Left ventricle myocardium superior (tissue), 1 donor: ENCODE results near the gene VMAC. TPM values are rescaled to one million over a fixed set of nuclear protein-coding genes. Genes with fewer than 3 reads are reported as not detected.

Experiments used
- ATAC-seq: fragments of 200-7000 bp; cut with Tn5 transposase; one replicate; pipeline ENCODE4 v1.9.1; 2020; ENCODE audit warnings: mild to moderate bottlenecking, moderate library complexity
- DNase-seq: peaks from one replicate; pipeline ENCODE4 v3.0.0-alpha.2; 2020
- intact Hi-C: fragments of 100-400 bp; cut with micrococcal nuclease; formaldehyde crosslinking; loops from one replicate; pipeline ENCODE4 v1.11.0; 2022
- total RNA-seq: library from RNA; stranded (reverse); fragmentation: NEBNext Ultra II Directional; extraction: Animal tissue kit (Norgen Biotek cat#: 25700); gene quantifications from one replicate; pipeline ENCODE4 v1.2.1, GENCODE V29; 2021
- donor health status: DM: no; HTN: yes; CAD: no; lungs with severe emphysema.

Gene VMAC
- total RNA-seq, 1 donor from 2014 or later, result 2.2 TPM

GRCh38 chr19:5899728-5900526 is 4.7 kb upstream of the VMAC start:
- ATAC-seq (no peak), DNase-seq (no peak)
- intact Hi-C loops, result no loop called here

- intact Hi-C loops, result no loop called here
- no peak for DNase-seq
- no peak for ATAC-seq
Measured at GRCh38 chr19:5900976-5901375, 3.7 kb upstream of the VMAC start.

- no peak for ATAC-seq
- intact Hi-C loops, result no loop called here
- DNase-seq, result no peak
Measured at GRCh38 chr19:5903056-5903623, 1.5 kb upstream of the VMAC start.

- ATAC-seq, result peak; percentile 81
- peak; percentile 98 for DNase-seq
- intact Hi-C loops, result no loop called here
Measured at GRCh38 chr19:5903624-5904351, 884 bp upstream of the VMAC start, which contains the start of gene NDUFA11. Gene NDUFA11 (minus strand): TSS chr19:5903790. CDS start chr19:5903708, 82 bp downstream.

GRCh38 chr19:5905114-5905778 is 574 bp downstream of the VMAC start:
- no peak for ATAC-seq
- no peak for DNase-seq
- intact Hi-C loops, result no loop called here

- intact Hi-C loops, result no loop called here
- DNase-seq, result no peak
- ATAC-seq, result no peak
Measured at GRCh38 chr19:5907241-5907640, 2.6 kb downstream of the VMAC start.

GRCh38 chr19:5908773-5909442 is 4.2 kb downstream of the VMAC start:
- intact Hi-C loops, result no loop called here
- ATAC-seq (no peak), DNase-seq (no peak)

GRCh38 chr19:5910638-5910907 is 5.9 kb downstream of the VMAC start:
- no peak for DNase-seq
- intact Hi-C loops, result no loop called here

GRCh38 chr19:5911366-5911765 is 6.7 kb downstream of the VMAC start:
- intact Hi-C loops, result no loop called here
- ATAC-seq (no peak), DNase-seq (no peak)

More at GRCh38 chr19:5910638-5910907, 5.9 kb downstream of the VMAC start:
- no peak for ATAC-seq

GRCh38 chr19:5913739-5914357 is 9.2 kb downstream of the VMAC start, which contains the start of gene CAPS:
Gene CAPS (plus strand): TSS chr19:5914254. CDS start chr19:5914407, 153 bp downstream.
- peak; percentile 74 for DNase-seq
- intact Hi-C loops, result no loop called here
- peak; percentile 79 for ATAC-seq

- DNase-seq, result no peak
- intact Hi-C loops, result no loop called here
- ATAC-seq, result peak; percentile 8
Measured at GRCh38 chr19:5914358-5914774, 9.7 kb downstream of the VMAC start.

GRCh38 chr19:5914946-5915781 is 10.5 kb downstream of the VMAC start:
- ATAC-seq, result peak; percentile 54
- DNase-seq, result no peak
- intact Hi-C loops, result no loop called here

- no peak for DNase-seq
- ATAC-seq, result peak; percentile 5
- intact Hi-C loops, result no loop called here
Measured at GRCh38 chr19:5915782-5916165, 11.1 kb downstream of the VMAC start.

- ATAC-seq (peak; percentile 35), DNase-seq (peak; percentile 60)
- intact Hi-C loops, result no loop called here
Measured at GRCh38 chr19:5916181-5916708, 11.6 kb downstream of the VMAC start.

- ATAC-seq (no peak), DNase-seq (no peak)
- intact Hi-C loops, result no loop called here
Measured at GRCh38 chr19:5917431-5918107, 12.9 kb downstream of the VMAC start.

GRCh38 chr19:5918463-5919079 is 13.9 kb downstream of the VMAC start:
- ATAC-seq (no peak), DNase-seq (no peak)
- intact Hi-C loops, result no loop called here
